PFSK-1 (cell line): ENCODE results near the gene RGS3.

Source experiments
- POLR2AphosphoS5 ChIP-seq: IDR thresholded peaks from 2 replicates; pipeline ENCODE4 v1.6.1; 2012; ENCODE audit warnings: low read depth, mild to moderate bottlenecking, control low read depth, low read length, moderate library complexity
- TF ChIP-seq, protein P1 (sequence below), 2 experiments: IDR thresholded peaks; 2 replicates each; pipeline versions ENCODE4 v1.6.1 to v1.8.0; 2011 to 2012; ENCODE audit warnings: low read depth in 2 of 2, low read length in 2 of 2, control low read depth in 1 of 2, inconsistent platforms in 1 of 2, mild to moderate bottlenecking in 1 of 2, moderate library complexity in 1 of 2; ENCODE audit not compliant: insufficient read depth in 1 of 2

DNA sequence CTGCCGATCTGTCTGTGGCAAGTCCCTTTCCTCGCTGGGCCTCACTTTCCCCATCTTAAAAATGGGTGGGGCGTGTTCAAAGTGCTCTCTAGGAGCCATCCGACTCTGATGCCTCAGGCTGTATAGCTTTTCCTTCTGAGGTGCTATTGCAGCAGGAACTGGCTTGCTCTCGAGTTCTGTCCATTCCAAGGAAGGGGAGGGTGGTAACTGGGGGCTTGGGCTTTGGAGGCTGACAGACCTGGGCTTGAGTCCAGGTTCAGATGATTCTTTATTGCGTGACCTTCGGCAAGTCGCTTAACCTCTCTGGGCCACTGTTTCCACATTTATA is 139.5 kb downstream of the RGS3 start:
- TF ChIP-seq POLR2AphosphoS5, result no peak
- TF ChIP-seq, protein P1, sequence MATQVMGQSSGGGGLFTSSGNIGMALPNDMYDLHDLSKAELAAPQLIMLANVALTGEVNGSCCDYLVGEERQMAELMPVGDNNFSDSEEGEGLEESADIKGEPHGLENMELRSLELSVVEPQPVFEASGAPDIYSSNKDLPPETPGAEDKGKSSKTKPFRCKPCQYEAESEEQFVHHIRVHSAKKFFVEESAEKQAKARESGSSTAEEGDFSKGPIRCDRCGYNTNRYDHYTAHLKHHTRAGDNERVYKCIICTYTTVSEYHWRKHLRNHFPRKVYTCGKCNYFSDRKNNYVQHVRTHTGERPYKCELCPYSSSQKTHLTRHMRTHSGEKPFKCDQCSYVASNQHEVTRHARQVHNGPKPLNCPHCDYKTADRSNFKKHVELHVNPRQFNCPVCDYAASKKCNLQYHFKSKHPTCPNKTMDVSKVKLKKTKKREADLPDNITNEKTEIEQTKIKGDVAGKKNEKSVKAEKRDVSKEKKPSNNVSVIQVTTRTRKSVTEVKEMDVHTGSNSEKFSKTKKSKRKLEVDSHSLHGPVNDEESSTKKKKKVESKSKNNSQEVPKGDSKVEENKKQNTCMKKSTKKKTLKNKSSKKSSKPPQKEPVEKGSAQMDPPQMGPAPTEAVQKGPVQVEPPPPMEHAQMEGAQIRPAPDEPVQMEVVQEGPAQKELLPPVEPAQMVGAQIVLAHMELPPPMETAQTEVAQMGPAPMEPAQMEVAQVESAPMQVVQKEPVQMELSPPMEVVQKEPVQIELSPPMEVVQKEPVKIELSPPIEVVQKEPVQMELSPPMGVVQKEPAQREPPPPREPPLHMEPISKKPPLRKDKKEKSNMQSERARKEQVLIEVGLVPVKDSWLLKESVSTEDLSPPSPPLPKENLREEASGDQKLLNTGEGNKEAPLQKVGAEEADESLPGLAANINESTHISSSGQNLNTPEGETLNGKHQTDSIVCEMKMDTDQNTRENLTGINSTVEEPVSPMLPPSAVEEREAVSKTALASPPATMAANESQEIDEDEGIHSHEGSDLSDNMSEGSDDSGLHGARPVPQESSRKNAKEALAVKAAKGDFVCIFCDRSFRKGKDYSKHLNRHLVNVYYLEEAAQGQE (IDR thresholded peaks at IDR 0.05; ENCODE audit: insufficient read depth in 1 of 2, low read depth in 2 of 2, low read length in 2 of 2), result no peak
